Omental fat pad (tissue), 4 donors: ENCODE data around the gene CD226. TPM values are rescaled to one million over a fixed set of nuclear protein-coding genes. Genes with fewer than 3 reads are reported as not detected.

Experiments
- ATAC-seq: fragments of 150-250 bp; one replicate; pipeline ENCODE4 v1.9.1; 2016; ENCODE audit warnings: mild to moderate bottlenecking, moderate library complexity; ENCODE audit not compliant: low FRiP score
- DNase-seq: peaks from one replicate; pipeline ENCODE4 v3.0.0-alpha.2; 2019; ENCODE audit warnings: low spot score
- total RNA-seq, 4 donors: library from RNA; depleted of rRNA; stranded (reverse); fragments of >200 nt; gene quantifications; one replicate each; pipeline ENCODE4 v1.1.0, GENCODE V29; 2016
- TF ChIP-seq, protein P1 (sequence below), 3 donors: fragments of 450-650 bp; IDR thresholded peaks; one replicate each; pipeline ENCODE4 v1.5.1; 2016 to 2017; ENCODE audit warnings: antibody characterized with exemption in 3 of 3, mild to moderate bottlenecking in 3 of 3, moderate library complexity in 2 of 3

Gene CD226
- total RNA-seq, 4 donors from 2014 or later, result 1.9 to 4.3 (median 3.0) TPM

DNA sequence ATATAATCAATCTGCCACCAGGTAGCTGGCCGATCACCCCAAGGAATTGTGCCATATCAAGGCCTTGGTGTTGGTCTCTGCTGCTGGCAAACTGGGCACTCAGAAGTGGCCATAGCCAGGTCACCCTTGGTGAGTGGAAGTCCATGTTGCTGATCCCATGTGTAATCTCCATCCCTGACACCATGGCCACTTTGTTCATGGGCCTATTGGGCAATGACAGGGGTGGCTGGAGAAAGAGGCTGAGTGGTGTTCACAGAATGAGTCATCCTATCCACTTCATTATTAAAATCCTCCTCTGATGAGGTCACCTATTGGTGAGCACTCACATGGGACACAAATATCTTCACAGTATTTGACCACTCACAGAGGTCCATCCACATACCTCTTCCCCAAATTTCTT, 26.7 kb upstream of the CD226 start:
- ATAC-seq (no peak), DNase-seq (no peak)
- TF ChIP-seq, protein P1, sequence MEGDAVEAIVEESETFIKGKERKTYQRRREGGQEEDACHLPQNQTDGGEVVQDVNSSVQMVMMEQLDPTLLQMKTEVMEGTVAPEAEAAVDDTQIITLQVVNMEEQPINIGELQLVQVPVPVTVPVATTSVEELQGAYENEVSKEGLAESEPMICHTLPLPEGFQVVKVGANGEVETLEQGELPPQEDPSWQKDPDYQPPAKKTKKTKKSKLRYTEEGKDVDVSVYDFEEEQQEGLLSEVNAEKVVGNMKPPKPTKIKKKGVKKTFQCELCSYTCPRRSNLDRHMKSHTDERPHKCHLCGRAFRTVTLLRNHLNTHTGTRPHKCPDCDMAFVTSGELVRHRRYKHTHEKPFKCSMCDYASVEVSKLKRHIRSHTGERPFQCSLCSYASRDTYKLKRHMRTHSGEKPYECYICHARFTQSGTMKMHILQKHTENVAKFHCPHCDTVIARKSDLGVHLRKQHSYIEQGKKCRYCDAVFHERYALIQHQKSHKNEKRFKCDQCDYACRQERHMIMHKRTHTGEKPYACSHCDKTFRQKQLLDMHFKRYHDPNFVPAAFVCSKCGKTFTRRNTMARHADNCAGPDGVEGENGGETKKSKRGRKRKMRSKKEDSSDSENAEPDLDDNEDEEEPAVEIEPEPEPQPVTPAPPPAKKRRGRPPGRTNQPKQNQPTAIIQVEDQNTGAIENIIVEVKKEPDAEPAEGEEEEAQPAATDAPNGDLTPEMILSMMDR (IDR thresholded peaks at IDR 0.05), result no peak

DNA sequence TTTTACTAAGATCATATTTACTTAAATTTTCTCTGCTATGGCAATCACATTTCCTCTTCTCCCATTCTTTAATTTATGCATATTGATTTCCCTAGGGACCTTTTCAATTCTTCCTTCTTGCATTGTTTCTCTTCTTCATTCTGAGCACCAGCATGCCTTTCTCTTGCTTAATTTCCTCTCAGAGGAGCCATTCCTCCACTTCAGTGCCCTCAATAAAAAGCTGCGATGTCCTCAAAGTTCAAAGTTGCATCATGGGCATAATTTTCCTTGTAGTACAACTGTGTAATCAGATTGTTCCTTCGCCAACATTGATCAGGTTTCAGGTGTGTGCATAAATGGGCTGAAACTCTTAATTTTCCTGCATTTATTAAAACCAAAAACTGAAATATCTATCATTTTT, 21.8 kb upstream of the CD226 start:
- TF ChIP-seq, protein P1 (IDR thresholded peaks at IDR 0.05), result no peak
- ATAC-seq (no peak), DNase-seq (no peak)

DNA sequence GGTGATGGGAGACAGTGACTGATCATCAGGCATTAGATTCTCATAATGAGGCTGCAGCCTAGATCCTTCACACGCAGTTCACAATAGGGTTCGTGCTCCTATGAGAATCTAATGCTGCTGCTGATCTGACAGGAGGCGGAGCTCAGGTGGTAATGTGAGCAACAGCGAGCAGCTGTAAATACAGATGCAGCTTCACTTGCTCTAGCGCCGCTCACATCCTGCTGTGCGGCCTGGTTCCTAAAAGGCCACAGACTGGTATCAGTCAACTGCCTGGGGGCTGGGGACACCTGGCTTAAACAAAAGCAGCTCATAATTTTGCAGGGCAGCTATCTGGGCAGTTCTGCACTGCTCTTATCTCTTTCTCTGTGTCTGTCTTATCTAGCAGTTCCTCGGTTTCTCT, 20.4 kb upstream of the CD226 start:
- ATAC-seq (no peak), DNase-seq (no peak)
- TF ChIP-seq, protein P1 (IDR thresholded peaks at IDR 0.05), result no peak

DNA sequence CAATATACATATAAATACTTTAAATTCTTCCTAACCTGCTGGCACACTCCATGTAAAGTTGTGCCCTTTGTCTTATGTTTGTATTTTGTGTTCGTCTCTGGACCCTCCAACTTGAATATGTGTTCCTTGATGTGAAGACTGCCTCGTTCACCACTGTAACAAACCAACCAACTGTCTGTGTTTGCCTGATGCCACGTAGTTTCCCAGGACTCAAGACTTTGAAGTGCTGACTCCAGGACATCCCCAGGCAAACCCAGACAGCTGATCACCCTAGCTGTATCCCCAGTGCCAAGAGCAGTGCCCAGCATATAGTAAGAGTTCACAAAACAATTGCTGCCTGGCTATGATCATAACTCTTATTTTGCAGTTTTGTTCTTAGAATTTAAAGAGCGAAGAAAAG, 15.5 kb upstream of the CD226 start:
- TF ChIP-seq, protein P1 (IDR thresholded peaks at IDR 0.05), result no peak
- DNase-seq, result no peak
- no peak for ATAC-seq

DNA sequence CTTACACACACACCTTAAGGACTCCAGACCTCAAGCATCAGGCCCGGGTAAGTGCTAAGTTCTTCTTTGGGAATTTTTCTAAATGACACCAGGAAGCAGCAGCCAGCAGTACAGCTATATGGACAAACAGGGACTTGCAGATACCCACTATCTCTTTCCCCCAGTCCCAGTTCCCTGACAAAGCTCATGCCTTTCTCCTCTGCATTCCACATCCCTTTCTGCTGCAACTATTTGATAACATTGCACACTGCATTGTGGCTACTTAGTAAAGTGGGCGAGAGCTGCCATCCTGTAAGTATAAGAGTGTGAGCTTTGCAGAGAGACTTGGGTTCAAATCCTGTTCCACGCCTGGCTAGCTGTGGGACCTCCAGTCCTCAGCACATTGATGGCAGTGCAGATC, 14.0 kb upstream of the CD226 start:
- TF ChIP-seq, protein P1 (IDR thresholded peaks at IDR 0.05), result no peak
- DNase-seq (no peak), ATAC-seq (no peak)

DNA sequence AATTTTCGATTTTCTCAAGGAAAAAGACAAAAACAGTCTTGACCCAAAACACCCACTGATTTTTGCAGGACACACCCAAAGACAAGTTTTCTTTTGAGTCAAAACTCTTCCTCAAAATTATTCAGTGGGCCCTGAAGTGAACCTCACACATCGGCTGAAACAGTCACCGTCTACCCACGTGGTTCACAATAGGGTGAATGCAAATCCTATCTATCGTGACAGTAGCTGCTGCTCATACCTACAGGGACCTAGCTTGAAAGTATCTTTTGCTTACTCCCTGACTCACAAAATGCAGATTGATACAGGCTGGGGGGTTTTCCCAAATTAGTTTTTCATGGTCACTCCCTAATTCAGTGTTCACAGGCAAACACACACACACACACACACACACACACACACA, 10.7 kb upstream of the CD226 start:
- no peak for DNase-seq
- no peak for ATAC-seq
- TF ChIP-seq, protein P1 (IDR thresholded peaks at IDR 0.05), result no peak

DNA sequence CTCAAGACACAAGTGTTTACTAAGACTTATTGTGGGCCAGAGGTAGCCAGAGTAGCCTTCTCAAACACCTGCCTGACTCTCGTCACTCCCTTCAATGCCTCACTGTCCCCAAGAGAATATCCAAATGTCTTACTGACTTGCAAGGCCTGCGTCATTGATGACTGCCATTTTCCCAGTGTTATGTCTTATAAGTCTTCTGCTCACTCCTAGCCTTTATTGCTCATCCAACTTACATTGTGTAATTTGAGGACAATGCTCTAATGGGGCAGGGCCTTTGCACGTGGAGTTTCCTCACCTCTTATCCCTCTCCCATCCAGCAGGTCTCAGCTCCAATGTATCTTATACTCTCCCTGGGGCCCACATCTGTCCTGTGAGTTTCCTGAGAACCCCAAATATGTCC, 10.1 kb upstream of the CD226 start:
- TF ChIP-seq, protein P1 (IDR thresholded peaks at IDR 0.05), result no peak
- no peak for DNase-seq
- no peak for ATAC-seq
